Measurements from ENCODE around the gene EPS8L2. TPM values are rescaled to one million over a fixed set of nuclear protein-coding genes. Genes with fewer than 3 reads are reported as not detected.

Gene EPS8L2
- total and polyA plus RNA-seq, 2 donors = 3.9 to 28.8 TPM

DNA sequence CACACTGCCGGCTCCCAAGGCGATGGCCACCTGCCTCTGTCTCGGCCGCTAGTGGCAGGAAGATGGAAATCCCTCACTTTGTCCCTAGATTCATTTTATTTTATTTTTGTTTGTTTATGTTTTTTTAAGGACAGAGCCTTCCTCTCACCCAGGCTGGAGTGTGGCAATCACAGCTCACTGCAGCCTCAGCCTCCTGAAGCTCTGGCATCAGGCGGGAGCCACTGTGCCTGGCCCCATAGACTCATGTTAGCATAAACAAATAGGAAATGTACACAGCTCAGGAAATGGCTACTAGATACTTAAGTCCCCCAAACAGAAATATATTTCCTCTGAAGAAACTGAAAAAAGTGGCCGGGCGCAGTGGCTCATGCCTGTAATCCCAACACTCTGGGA lies 6.9 kb upstream of the EPS8L2 start:
- peaks cover 30 to 31% of the 10 kb centered on the region in 2 donors for H3K36me3 ChIP-seq (ENCODE audit: control insufficient read depth in 2 of 2, insufficient read depth in 2 of 2, low read length in 1 of 2)
- no peak for DNase-seq (ENCODE audit: low read depth in 6 of 9, low spot score in 9 of 9)
- peaks cover 8 to 24% of the 10 kb centered on the region in 2 donors for H3K4me1 ChIP-seq (ENCODE audit: control insufficient read depth in 2 of 2, insufficient read depth in 2 of 2, low read length in 2 of 2)
- 99% methylated on average over 7 of the region's 7 CpGs for WGBS
- peaks cover 0 to 2% of the 10 kb centered on the region in 2 donors for H3K9me3 ChIP-seq (ENCODE audit: control insufficient read depth in 2 of 2, insufficient read depth in 1 of 2, low read length in 1 of 2)
- no peak overlapping the region for H3K27ac ChIP-seq (ENCODE audit: low read depth in 1 of 2, low read length in 1 of 2)
- no peaks in the 10 kb centered on the region for H3K27me3 ChIP-seq (ENCODE audit: control insufficient read depth in 2 of 2, insufficient read depth in 1 of 2, low read length in 1 of 2)
- no peak overlapping the region for H3K4me3 ChIP-seq (ENCODE audit: low read length in 2 of 2)

GRCh38 chr11:699753-700152 lies 6.3 kb upstream of the EPS8L2 start:
- Histone ChIP-seq H3K27ac (ENCODE audit: low read depth in 1 of 2, low read length in 1 of 2) (no peak overlapping the region), H3K9me3 (ENCODE audit: control insufficient read depth in 2 of 2, insufficient read depth in 1 of 2, low read length in 1 of 2) (peaks cover 0 to 2% of the 10 kb centered on the region in 2 donors), H3K36me3 (ENCODE audit: control insufficient read depth in 2 of 2, insufficient read depth in 2 of 2, low read length in 1 of 2) (peaks cover 31 to 38% of the 10 kb centered on the region in 2 donors), H3K4me3 (ENCODE audit: low read length in 2 of 2) (no peak overlapping the region), H3K4me1 (ENCODE audit: control insufficient read depth in 2 of 2, insufficient read depth in 2 of 2, low read length in 2 of 2) (peaks cover 6 to 22% of the 10 kb centered on the region in 2 donors), H3K27me3 (ENCODE audit: control insufficient read depth in 2 of 2, insufficient read depth in 1 of 2, low read length in 1 of 2) (peaks cover 0 to 2% of the 10 kb centered on the region in 2 donors)
- DNase-seq (ENCODE audit: low read depth in 6 of 9, low spot score in 9 of 9) = no peak
- WGBS = 92% methylated on average over 1 of the region's 1 CpG

GRCh38 chr11:701741-702461 lies 4.1 kb upstream of the EPS8L2 start:
- no peaks in the 10 kb centered on the region for H3K9me3 ChIP-seq (ENCODE audit: control insufficient read depth in 2 of 2, insufficient read depth in 1 of 2, low read length in 1 of 2)
- H3K4me3 ChIP-seq (ENCODE audit: low read length in 2 of 2) = no peak overlapping the region
- DNase-seq (ENCODE audit: low read depth in 6 of 9, low spot score in 9 of 9) = no peak
- H3K27ac ChIP-seq (ENCODE audit: low read depth in 1 of 2, low read length in 1 of 2) = no peak overlapping the region
- H3K27me3 ChIP-seq (ENCODE audit: control insufficient read depth in 2 of 2, insufficient read depth in 1 of 2, low read length in 1 of 2) = peaks cover 20 to 21% of the 10 kb centered on the region in 2 donors
- H3K36me3 ChIP-seq (ENCODE audit: control insufficient read depth in 2 of 2, insufficient read depth in 2 of 2, low read length in 1 of 2) = peaks cover 34 to 43% of the 10 kb centered on the region in 2 donors
- 97% methylated on average over 22 of the region's 22 CpGs for WGBS
- H3K4me1 ChIP-seq (ENCODE audit: control insufficient read depth in 2 of 2, insufficient read depth in 2 of 2, low read length in 2 of 2) = peaks cover 0 to 19% of the 10 kb centered on the region in 2 donors

DNA sequence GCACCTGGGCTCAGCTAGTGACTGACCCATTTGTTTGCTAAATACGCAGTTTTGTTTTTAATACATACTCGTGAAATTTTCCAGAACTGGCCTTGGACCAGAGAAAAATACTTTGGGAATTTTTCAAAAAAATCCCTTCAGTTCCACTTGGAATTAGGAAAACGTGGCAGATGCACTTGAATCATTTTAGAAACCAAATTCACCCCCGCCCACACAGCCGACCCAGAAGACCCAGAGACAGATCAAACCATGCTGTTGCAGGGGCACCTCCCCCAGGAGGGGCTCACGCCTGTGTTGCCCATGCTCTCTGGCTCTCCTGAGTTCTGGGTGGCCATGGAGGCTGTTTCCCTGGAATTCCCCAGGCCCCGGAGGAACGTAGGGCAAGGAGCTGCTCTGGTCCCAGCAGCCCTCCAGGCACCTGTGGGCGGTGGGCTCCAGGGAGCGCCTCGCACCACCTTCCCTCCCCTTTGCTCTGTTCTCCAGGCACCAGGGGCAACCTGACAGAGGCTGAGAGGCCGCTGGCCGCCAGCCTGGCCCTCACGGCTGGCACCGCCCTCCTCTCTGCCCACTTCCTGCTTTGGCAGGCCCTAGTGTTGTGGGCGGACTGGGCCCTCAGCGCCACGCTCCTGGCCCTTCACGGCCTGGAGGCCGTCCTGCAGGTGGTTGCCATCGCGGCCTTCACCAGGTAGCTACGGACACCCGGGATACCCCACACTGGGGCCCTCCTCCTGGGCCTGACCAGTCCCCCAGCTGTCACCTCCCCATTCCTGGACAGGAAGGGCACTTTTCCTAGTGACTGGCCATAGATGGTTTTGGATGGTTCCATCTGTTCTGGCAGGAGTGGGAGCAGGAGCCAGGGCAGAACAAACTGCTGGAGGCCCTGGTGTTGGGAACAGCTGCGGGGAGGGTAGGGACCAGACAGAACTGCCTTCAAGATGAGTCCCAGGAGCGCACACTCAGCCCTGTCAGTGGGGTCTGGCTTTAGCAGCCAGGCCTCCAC lies 3.3 kb upstream of the EPS8L2 start:
- WGBS = 92% methylated on average over 26 of the region's 26 CpGs
- Histone ChIP-seq H3K27me3 (ENCODE audit: control insufficient read depth in 2 of 2, insufficient read depth in 1 of 2, low read length in 1 of 2) (peaks cover 29 to 30% of the 10 kb centered on the region in 2 donors), H3K36me3 (ENCODE audit: control insufficient read depth in 2 of 2, insufficient read depth in 2 of 2, low read length in 1 of 2) (peaks cover 34 to 43% of the 10 kb centered on the region in 2 donors), H3K4me3 (ENCODE audit: low read length in 2 of 2) (no peak overlapping the region), H3K9me3 (ENCODE audit: control insufficient read depth in 2 of 2, insufficient read depth in 1 of 2, low read length in 1 of 2) (no peaks in the 10 kb centered on the region), H3K27ac (ENCODE audit: low read depth in 1 of 2, low read length in 1 of 2) (no peak overlapping the region), H3K4me1 (ENCODE audit: control insufficient read depth in 2 of 2, insufficient read depth in 2 of 2, low read length in 2 of 2) (peaks cover 0 to 12% of the 10 kb centered on the region in 2 donors)
- DNase-seq (ENCODE audit: low read depth in 6 of 9, low spot score in 9 of 9) = no peak

DNA sequence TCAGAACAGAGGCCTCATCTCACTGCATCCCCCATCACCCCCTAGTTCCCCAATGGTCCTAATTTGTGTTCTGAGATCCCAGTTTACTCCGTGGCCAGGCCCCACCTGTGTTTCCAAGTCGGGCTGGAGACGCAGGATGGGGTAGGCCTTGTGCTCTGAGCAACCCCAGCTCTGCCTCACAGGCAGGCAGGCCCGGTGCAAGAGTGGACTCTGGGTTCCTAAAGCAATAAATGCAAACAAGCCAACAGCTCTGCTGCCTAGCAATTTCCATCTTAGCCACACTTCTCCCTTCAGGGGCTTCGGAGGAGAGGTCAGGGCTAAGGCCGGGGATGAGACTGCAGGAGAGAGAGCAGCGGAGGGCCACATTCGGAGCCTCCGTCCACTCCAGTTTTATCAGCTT lies 2.5 kb upstream of the EPS8L2 start:
- DNase-seq (ENCODE audit: low read depth in 6 of 9, low spot score in 9 of 9) = no peak
- peaks cover 34 to 37% of the 10 kb centered on the region in 2 donors for H3K27me3 ChIP-seq (ENCODE audit: control insufficient read depth in 2 of 2, insufficient read depth in 1 of 2, low read length in 1 of 2)
- 96% methylated on average over 9 of the region's 9 CpGs for WGBS
- peaks cover 0 to 5% of the 10 kb centered on the region in 2 donors for H3K4me1 ChIP-seq (ENCODE audit: control insufficient read depth in 2 of 2, insufficient read depth in 2 of 2, low read length in 2 of 2)
- no peak overlapping the region for H3K4me3 ChIP-seq (ENCODE audit: low read length in 2 of 2)
- H3K27ac ChIP-seq (ENCODE audit: low read depth in 1 of 2, low read length in 1 of 2) = no peak overlapping the region
- H3K9me3 ChIP-seq (ENCODE audit: control insufficient read depth in 2 of 2, insufficient read depth in 1 of 2, low read length in 1 of 2) = no peaks in the 10 kb centered on the region
- peaks cover 34 to 43% of the 10 kb centered on the region in 2 donors for H3K36me3 ChIP-seq (ENCODE audit: control insufficient read depth in 2 of 2, insufficient read depth in 2 of 2, low read length in 1 of 2)

DNA sequence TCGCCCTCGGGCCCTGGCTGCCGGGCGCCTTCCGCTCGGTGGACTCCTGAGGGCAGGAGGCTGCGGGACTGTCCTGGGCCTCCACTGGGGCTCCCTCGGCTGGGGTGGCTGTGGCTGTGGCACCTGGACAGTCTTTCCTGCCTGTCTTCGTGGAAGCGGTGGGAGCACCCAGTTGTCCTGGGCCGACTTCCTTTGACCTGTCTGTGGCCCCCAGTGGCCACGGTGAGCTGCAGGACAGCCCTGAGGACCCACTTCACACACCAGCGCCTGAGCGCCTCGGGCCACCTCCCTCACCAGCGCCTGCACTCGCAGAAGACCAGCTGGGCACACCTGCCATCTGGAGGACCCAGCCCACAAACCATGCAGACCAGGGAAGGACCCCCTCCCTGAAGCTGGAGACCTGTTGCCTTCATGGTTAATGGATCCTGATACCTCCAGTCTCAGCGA lies 1.8 kb upstream of the EPS8L2 start:
- 98% methylated on average over 18 of the region's 18 CpGs for WGBS
- Histone ChIP-seq H3K4me3 (ENCODE audit: low read length in 2 of 2) (no peak overlapping the region), H3K9me3 (ENCODE audit: control insufficient read depth in 2 of 2, insufficient read depth in 1 of 2, low read length in 1 of 2) (no peaks in the 10 kb centered on the region), H3K27ac (ENCODE audit: low read depth in 1 of 2, low read length in 1 of 2) (no peak overlapping the region), H3K27me3 (ENCODE audit: control insufficient read depth in 2 of 2, insufficient read depth in 1 of 2, low read length in 1 of 2) (peaks cover 38 to 43% of the 10 kb centered on the region in 2 donors), H3K36me3 (ENCODE audit: control insufficient read depth in 2 of 2, insufficient read depth in 2 of 2, low read length in 1 of 2) (peaks cover 29 to 38% of the 10 kb centered on the region in 2 donors), H3K4me1 (ENCODE audit: control insufficient read depth in 2 of 2, insufficient read depth in 2 of 2, low read length in 2 of 2) (peaks cover 0 to 4% of the 10 kb centered on the region in 2 donors)
- no peak for DNase-seq (ENCODE audit: low read depth in 6 of 9, low spot score in 9 of 9)

- no peak overlapping the region for H3K27ac ChIP-seq (ENCODE audit: low read depth in 1 of 2, low read length in 1 of 2)
Observed at GRCh38 chr11:704781-705645, 1.0 kb upstream of the EPS8L2 start.

GRCh38 chr11:706439-706956 lies 467 bp downstream of the EPS8L2 start:
- 16% methylated on average over 22 of the region's 22 CpGs for WGBS
- no peak for DNase-seq (ENCODE audit: low read depth in 6 of 9, low spot score in 9 of 9)
- H3K4me1 ChIP-seq (ENCODE audit: control insufficient read depth in 2 of 2, insufficient read depth in 2 of 2, low read length in 2 of 2) = peaks cover 0 to 6% of the 10 kb centered on the region in 2 donors
- no peak overlapping the region for H3K27ac ChIP-seq (ENCODE audit: low read depth in 1 of 2, low read length in 1 of 2)
- peaks cover 41 to 66% of the 10 kb centered on the region in 2 donors for H3K27me3 ChIP-seq (ENCODE audit: control insufficient read depth in 2 of 2, insufficient read depth in 1 of 2, low read length in 1 of 2)
- peaks cover 15 to 33% of the 10 kb centered on the region in 2 donors for H3K36me3 ChIP-seq (ENCODE audit: control insufficient read depth in 2 of 2, insufficient read depth in 2 of 2, low read length in 1 of 2)
- H3K9me3 ChIP-seq (ENCODE audit: control insufficient read depth in 2 of 2, insufficient read depth in 1 of 2, low read length in 1 of 2) = no peaks in the 10 kb centered on the region
- peak overlapping the region in 1 of 2 donors; percentile 38 for H3K4me3 ChIP-seq (ENCODE audit: low read length in 2 of 2)

More at GRCh38 chr11:704781-705645, 1.0 kb upstream of the EPS8L2 start:
- H3K27me3 ChIP-seq (ENCODE audit: control insufficient read depth in 2 of 2, insufficient read depth in 1 of 2, low read length in 1 of 2) = peaks cover 41 to 51% of the 10 kb centered on the region in 2 donors
- H3K4me1 ChIP-seq (ENCODE audit: control insufficient read depth in 2 of 2, insufficient read depth in 2 of 2, low read length in 2 of 2) = peaks cover 0 to 4% of the 10 kb centered on the region in 2 donors
- 92% methylated on average over 27 of the region's 27 CpGs for WGBS
- H3K4me3 ChIP-seq (ENCODE audit: low read length in 2 of 2) = no peak overlapping the region
- H3K36me3 ChIP-seq (ENCODE audit: control insufficient read depth in 2 of 2, insufficient read depth in 2 of 2, low read length in 1 of 2) = peaks cover 22 to 34% of the 10 kb centered on the region in 2 donors
- H3K9me3 ChIP-seq (ENCODE audit: control insufficient read depth in 2 of 2, insufficient read depth in 1 of 2, low read length in 1 of 2) = no peaks in the 10 kb centered on the region
- DNase-seq (ENCODE audit: low read depth in 6 of 9, low spot score in 9 of 9) = no peak
